ENCODE results near the gene CTPS1. TPM values are rescaled to one million over a fixed set of nuclear protein-coding genes. Genes with fewer than 3 reads are reported as not detected.

Gene CTPS1
- polyA plus RNA-seq, 2 of the 4 experiments (the other 2 are of a cell fraction), result 159 to 181 TPM

DNA sequence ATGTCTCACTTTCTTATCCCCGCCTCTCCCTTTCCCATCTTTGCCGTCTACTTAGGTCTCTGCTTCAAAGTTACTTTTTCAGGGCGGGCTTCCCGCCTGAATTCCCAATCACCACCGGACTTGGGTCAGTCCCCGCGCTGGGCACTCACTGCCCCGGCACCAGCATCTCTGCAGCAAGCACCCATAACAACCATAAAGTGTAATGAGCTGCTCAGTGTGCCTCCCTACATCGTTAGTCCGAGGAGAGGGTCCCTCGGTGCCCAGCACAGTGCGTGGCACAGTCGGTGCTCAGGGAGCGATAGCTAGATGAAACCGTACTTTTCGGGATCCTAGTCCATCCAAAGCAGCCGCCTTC is 633 bp upstream of the CTPS1 start:
- FAIRE-seq, result no peak
- POLR2A ChIA-PET, result interaction anchor here (0.8 to 2.4 kb wide), 10 partner anchors 12 to 421 kb away, joined by 3 to 16 read pairs (median 8); partner anchors contain the start of gene CITED4

DNA sequence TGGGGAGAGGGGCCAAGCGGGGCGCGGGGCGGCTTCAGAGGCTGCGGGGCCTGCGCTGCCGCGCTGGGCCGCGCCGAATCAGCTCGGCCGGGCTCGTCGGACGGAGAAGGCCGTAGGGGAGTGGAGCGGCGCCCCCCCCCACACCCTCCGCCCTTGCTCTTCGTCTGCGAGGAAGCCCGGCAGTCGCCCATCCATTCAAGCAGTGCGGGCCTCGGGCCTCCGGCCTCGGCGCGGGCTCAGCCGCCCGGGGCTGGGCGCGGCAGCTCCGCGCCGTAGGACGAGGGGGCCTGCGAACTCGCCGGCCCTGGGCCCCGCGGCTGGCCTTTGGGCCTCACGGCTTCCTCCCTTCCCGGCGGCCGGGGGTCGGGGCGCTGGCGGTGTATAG is 564 bp downstream of the CTPS1 start:
- Histone ChIP-seq H3K27ac (peak overlapping the region; percentile 99 to 100), H3K9me3 (no peaks in the 10 kb centered on the region), H3K4me2 (peak overlapping the region; percentile 93), H3K4me3 (peak overlapping the region; percentile 93), H3K4me1 (peaks cover 61% of the 10 kb centered on the region)
- ATAC-seq, result peak in 1 of 2 experiments; percentile 14; a peak in 3 of 6 replicates
- TF ChIP-seq POLR2A (IDR thresholded peaks at IDR 0.05; ENCODE audit: low read length) (no peak), NFE2L2 (conservative IDR thresholded peaks at IDR 0.05; ENCODE audit: low read length) (no peak), JUN (IDR thresholded peaks at IDR 0.05) (peak; percentile 19 to 37; a peak in 4 of 5 replicates), TFCP2L1 (CRISPR knock-in tag; IDR thresholded peaks at IDR 0.05) (no peak), CHD4 (IDR thresholded peaks at IDR 0.05; ENCODE audit: borderline replicate concordance) (no peak), PHF8 (IDR thresholded peaks at IDR 0.05; ENCODE audit: borderline replicate concordance, low read depth) (peak; percentile 46; the same call in 1 of the 2 replicates), RNF2 (IDR thresholded peaks at IDR 0.05; ENCODE audit: borderline replicate concordance, low read depth) (no peak), RAD21 (conservative IDR thresholded peaks at IDR 0.05 in 1 of 2, IDR thresholded peaks at IDR 0.05 in 1 of 2) (no peak), CBX2 (IDR thresholded peaks at IDR 0.05; ENCODE audit: borderline replicate concordance, low read depth) (no peak)
- TF ChIP-seq, protein P1, sequence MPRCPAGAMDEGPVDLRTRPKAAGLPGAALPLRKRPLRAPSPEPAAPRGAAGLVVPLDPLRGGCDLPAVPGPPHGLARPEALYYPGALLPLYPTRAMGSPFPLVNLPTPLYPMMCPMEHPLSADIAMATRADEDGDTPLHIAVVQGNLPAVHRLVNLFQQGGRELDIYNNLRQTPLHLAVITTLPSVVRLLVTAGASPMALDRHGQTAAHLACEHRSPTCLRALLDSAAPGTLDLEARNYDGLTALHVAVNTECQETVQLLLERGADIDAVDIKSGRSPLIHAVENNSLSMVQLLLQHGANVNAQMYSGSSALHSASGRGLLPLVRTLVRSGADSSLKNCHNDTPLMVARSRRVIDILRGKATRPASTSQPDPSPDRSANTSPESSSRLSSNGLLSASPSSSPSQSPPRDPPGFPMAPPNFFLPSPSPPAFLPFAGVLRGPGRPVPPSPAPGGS (IDR thresholded peaks at IDR 0.05), result 0 out of 3 replicates have a peak, but pooled peaks have one; percentile 17
- TF ChIP-seq, protein P2, sequence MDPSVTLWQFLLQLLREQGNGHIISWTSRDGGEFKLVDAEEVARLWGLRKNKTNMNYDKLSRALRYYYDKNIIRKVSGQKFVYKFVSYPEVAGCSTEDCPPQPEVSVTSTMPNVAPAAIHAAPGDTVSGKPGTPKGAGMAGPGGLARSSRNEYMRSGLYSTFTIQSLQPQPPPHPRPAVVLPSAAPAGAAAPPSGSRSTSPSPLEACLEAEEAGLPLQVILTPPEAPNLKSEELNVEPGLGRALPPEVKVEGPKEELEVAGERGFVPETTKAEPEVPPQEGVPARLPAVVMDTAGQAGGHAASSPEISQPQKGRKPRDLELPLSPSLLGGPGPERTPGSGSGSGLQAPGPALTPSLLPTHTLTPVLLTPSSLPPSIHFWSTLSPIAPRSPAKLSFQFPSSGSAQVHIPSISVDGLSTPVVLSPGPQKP (IDR thresholded peaks at IDR 0.05; ENCODE audit: low read depth, low read length), result no peak
- TF ChIP-seq, protein P3, sequence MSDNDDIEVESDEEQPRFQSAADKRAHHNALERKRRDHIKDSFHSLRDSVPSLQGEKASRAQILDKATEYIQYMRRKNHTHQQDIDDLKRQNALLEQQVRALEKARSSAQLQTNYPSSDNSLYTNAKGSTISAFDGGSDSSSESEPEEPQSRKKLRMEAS (IDR thresholded peaks at IDR 0.05), result no peak
- TF ChIP-seq, protein P4, sequence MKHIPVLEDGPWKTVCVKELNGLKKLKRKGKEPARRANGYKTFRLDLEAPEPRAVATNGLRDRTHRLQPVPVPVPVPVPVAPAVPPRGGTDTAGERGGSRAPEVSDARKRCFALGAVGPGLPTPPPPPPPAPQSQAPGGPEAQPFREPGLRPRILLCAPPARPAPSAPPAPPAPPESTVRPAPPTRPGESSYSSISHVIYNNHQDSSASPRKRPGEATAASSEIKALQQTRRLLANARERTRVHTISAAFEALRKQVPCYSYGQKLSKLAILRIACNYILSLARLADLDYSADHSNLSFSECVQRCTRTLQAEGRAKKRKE (CRISPR knock-in tag; IDR thresholded peaks at IDR 0.05; ENCODE audit: low read depth), result no peak
- TF ChIP-seq, protein P5, sequence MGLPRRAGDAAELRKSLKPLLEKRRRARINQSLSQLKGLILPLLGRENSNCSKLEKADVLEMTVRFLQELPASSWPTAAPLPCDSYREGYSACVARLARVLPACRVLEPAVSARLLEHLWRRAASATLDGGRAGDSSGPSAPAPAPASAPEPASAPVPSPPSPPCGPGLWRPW (IDR thresholded peaks at IDR 0.05), result no peak
- ChIA-PET CTCF (interaction anchor here (0.6 to 2.7 kb wide), 11 partner anchors 9 to 130 kb away, joined by 3 to 12 read pairs (median 3); no protein-coding TSS in a partner anchor), POLR2A (interaction anchor here (0.6 to 2.4 kb wide), 10 partner anchors 13 to 118 kb away, joined by 3 to 16 read pairs (median 6); partner anchors contain the start of gene CITED4)
- no peak for FAIRE-seq
- DNase-seq (ENCODE audit: low read depth in 1 of 2, low spot score in 1 of 2), result no peak
- WGBS (ENCODE audit: missing lambda C conversion rate), result 15% methylated on average over 4 of the region's 50 CpGs

More for the DNA sequence above, 633 bp upstream of the CTPS1 start:
- DNase-seq (ENCODE audit: low read depth in 1 of 2, low spot score in 1 of 2) (no peak), ATAC-seq (no peak; a peak in 1 of 6 replicates)
- Histone ChIP-seq H3K4me1 (peaks cover 60% of the 10 kb centered on the region), H3K4me2 (peak overlapping the region; percentile 79), H3K4me3 (peak overlapping the region; percentile 93), H3K9me3 (no peaks in the 10 kb centered on the region), H3K27ac (peak overlapping the region; percentile 99 to 100)
- TF ChIP-seq EP300 (IDR thresholded peaks at IDR 0.05) (no peak), CHD4 (IDR thresholded peaks at IDR 0.05; ENCODE audit: borderline replicate concordance) (peak; percentile 42; the same call in 1 of the 2 replicates)
- CTCF ChIA-PET, result interaction anchor here (1.0 to 2.7 kb wide), 9 partner anchors 10 to 129 kb away, joined by 3 to 12 read pairs (median 4); no protein-coding TSS in a partner anchor
- WGBS (ENCODE audit: missing lambda C conversion rate), result 40% methylated on average over 12 of the region's 17 CpGs

DNA sequence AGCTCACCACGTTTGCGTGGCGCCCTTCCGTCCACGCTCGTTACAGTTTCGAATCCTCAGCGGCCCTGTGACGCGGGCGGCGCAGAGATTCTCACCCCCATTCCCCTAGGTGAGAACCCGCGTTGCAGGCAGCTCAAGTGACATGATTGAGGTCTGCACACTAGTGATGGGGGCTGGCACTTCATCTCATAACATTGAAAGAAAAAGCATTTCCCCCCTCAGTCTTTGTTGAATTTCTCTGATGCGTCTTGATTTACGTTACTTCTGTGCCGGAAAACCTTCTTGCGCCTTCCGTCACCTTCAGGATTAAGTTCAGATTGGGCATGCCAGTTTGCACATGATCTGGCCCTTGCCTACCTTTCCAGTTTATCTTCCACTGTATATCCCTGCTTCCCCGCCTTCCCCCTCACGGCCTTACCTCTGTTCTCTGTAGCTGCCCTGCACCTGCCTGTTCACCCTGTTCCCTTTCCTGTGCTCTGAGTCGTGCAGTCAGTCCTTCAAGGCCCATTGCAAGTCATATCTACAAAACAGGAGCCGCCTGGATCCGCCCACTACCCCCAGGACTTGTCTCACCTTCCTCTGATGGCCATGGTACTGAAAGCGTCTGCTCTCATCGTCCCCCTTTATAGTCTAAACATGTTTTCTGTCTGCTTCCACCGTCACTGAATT is 1.1 kb downstream of the CTPS1 start:
- Histone ChIP-seq H3K4me3 (peak overlapping the region; percentile 93), H3K4me2 (peak overlapping the region; percentile 93), H3K27ac (peak overlapping the region; percentile 99 to 100), H3K4me1 (peaks cover 61% of the 10 kb centered on the region), H3K9me3 (no peaks in the 10 kb centered on the region)
- CTCF ChIA-PET, result interaction anchor here (1.0 to 3.1 kb wide), 7 partner anchors 9 to 30 kb away, joined by 3 to 12 read pairs (median 4); no protein-coding TSS in a partner anchor
- TF ChIP-seq CHD2 (IDR thresholded peaks at IDR 0.05; ENCODE audit: low read length, partially characterized antibody) (no peak), GATA3 (IDR thresholded peaks at IDR 0.05; ENCODE audit: borderline replicate concordance) (peak; percentile 6; the same call in 1 of the 2 replicates)
- TF ChIP-seq, protein P6, sequence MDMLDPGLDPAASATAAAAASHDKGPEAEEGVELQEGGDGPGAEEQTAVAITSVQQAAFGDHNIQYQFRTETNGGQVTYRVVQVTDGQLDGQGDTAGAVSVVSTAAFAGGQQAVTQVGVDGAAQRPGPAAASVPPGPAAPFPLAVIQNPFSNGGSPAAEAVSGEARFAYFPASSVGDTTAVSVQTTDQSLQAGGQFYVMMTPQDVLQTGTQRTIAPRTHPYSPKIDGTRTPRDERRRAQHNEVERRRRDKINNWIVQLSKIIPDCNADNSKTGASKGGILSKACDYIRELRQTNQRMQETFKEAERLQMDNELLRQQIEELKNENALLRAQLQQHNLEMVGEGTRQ (IDR thresholded peaks at IDR 0.05), result no peak
- POLR2A ChIA-PET, result interaction anchor here (0.6 to 2.4 kb wide), 10 partner anchors 11 to 119 kb away, joined by 3 to 16 read pairs (median 6); partner anchors contain the start of gene CITED4
- WGBS (ENCODE audit: missing lambda C conversion rate), result under 1% methylated on average over 23 of the region's 27 CpGs
- DNase-seq (ENCODE audit: low read depth in 1 of 2, low spot score in 1 of 2) (peak in 1 of 2 experiments; percentile 61), FAIRE-seq (no peak), ATAC-seq (peak in 1 of 2 experiments; percentile 2; a peak in 2 of 6 replicates)

Data from A549 (cell line).